GM12892 (cell line): ENCODE results near the gene FGF6.

ENCODE experiments used
- POLR2A ChIP-seq: IDR thresholded peaks from 2 replicates; pipeline ENCODE4 v1.6.1; 2011; ENCODE audit warnings: low read depth, low read length, control low read depth
- POLR2AphosphoS5 ChIP-seq: IDR thresholded peaks from 2 replicates; pipeline ENCODE4 v1.6.1; 2011; ENCODE audit warnings: low read depth, low read length, control low read depth
- TAF1 ChIP-seq: IDR thresholded peaks from 2 replicates; pipeline ENCODE4 v1.6.1; 2011; ENCODE audit warnings: low read depth, mild to moderate bottlenecking, control low read depth, low read length, borderline replicate concordance

DNA sequence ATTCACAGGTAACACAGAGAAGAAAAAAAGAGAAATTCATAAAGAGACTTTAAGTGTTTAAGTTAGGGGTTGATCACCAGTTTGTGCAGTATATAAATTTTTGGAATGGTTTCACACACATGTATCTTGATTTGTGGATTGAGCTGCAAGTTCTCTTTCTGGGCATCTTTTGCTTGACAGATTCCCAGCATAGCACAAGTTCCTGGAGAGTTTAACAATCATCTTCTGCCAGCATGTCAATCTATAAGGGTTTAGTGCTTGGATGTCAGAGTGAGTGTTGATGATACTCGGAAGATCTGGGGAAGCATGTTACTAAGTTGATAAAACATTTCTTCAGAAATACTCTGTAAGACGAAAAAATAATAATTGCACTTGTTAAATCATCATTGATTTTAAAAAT, 43.9 kb upstream of the FGF6 start:
- TF ChIP-seq POLR2AphosphoS5 (no peak), POLR2A (no peak), TAF1 (no peak)
